Omental fat pad (tissue), 4 donors: ENCODE data around the gene ERFL. TPM values are rescaled to one million over a fixed set of nuclear protein-coding genes. Genes with fewer than 3 reads are reported as not detected.
"Not testable (repeated sequence)": the region's sequence is repeated elsewhere in the genome, so short reads cannot be mapped to it uniquely, and the experiment has no call there.

ENCODE experiments used
- ATAC-seq: fragments of 150-250 bp; one replicate; pipeline ENCODE4 v1.9.1; 2016; ENCODE audit warnings: mild to moderate bottlenecking, moderate library complexity; ENCODE audit not compliant: low FRiP score
- DNase-seq: peaks from one replicate; pipeline ENCODE4 v3.0.0-alpha.2; 2019; ENCODE audit warnings: low spot score
- CTCF ChIP-seq, 3 donors: fragments of 450-650 bp; IDR thresholded peaks; one replicate each; pipeline ENCODE4 v1.5.1; 2016 to 2017; ENCODE audit warnings: antibody characterized with exemption in 3 of 3, mild to moderate bottlenecking in 3 of 3, moderate library complexity in 2 of 3
- total RNA-seq, 4 donors: library from RNA; depleted of rRNA; stranded (reverse); fragments of >200 nt; gene quantifications; one replicate each; pipeline ENCODE4 v1.1.0, GENCODE V29; 2016

Gene ERFL
- total RNA-seq, 4 donors from 2014 or later, result 0.25 TPM; not detected in 3

GRCh38 chr19:41917676-41918075 is 10.6 kb downstream of the ERFL start:
- DNase-seq (no peak), ATAC-seq (no peak)
- no peak for TF ChIP-seq CTCF (IDR thresholded peaks at IDR 0.05)

GRCh38 chr19:41915776-41916414 is 12.4 kb downstream of the ERFL start:
- ATAC-seq (no peak), DNase-seq (no peak)
- no peak for TF ChIP-seq CTCF (IDR thresholded peaks at IDR 0.05)

GRCh38 chr19:41915021-41915775 is 13.1 kb downstream of the ERFL start:
- DNase-seq (no peak), ATAC-seq (no peak)
- no peak for TF ChIP-seq CTCF (IDR thresholded peaks at IDR 0.05)

GRCh38 chr19:41914424-41914834 is 13.8 kb downstream of the ERFL start:
- ATAC-seq, DNase-seq: not testable (repeated sequence)

GRCh38 chr19:41913538-41914423 is 14.5 kb downstream of the ERFL start:
- DNase-seq, result no peak
- no peak for TF ChIP-seq CTCF (IDR thresholded peaks at IDR 0.05)
- no peak for ATAC-seq

- DNase-seq (no peak), ATAC-seq (no peak)
- TF ChIP-seq CTCF (IDR thresholded peaks at IDR 0.05), result no peak
Observed at GRCh38 chr19:41912899-41913537, 15.2 kb downstream of the ERFL start.
